Activated CD8-positive, alpha-beta memory T cell treated with anti-CD3 and anti-CD28 coated beads for 1 hour (primary cell): ENCODE data around the gene RXRA.

ENCODE experiments used
- DNase-seq, 2 donors: peaks; one replicate each; pipeline ENCODE4 v3.0.0-alpha.2; 2020; ENCODE audit warnings: low read depth in 1 of 2; ENCODE audit errors: extremely low read depth in 1 of 2

Gene RXRA

GRCh38 chr9:134411440-134412297, 85.4 kb downstream of the RXRA start:
- no peak for DNase-seq

DNA sequence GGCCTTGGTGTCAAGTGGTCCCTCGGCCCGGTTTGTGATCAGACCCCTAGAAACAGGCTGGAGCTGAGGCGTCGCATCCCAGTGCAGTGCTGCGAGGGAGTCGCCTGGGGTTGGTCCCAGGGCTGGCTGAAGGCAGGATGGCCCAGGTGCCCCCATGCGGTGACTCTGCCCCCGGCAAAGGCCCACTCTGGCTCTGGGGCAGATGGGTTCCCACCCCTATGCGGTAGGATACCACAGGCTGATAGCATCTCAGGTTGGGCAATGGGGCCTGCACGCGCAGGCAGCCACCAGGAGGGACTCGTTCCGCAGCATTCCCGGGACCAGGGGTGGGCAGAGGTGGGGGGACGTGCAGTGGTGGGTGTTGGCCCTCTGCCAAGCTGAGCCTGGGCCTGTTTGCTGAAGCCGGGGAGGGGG, 86.0 kb downstream of the RXRA start:
- DNase-seq = no peak

GRCh38 chr9:134413112-134413715, 87.0 kb downstream of the RXRA start:
- no peak for DNase-seq

GRCh38 chr9:134413890-134414623, 87.8 kb downstream of the RXRA start:
- DNase-seq = no peak

GRCh38 chr9:134414900-134415425, 88.7 kb downstream of the RXRA start:
- no peak for DNase-seq

- DNase-seq = no peak
These were observed 90.2 kb downstream of the RXRA start for GRCh38 chr9:134416385-134417015.

GRCh38 chr9:134418354-134418753, 92.1 kb downstream of the RXRA start:
- DNase-seq = no peak

GRCh38 chr9:134419000-134419683, 92.9 kb downstream of the RXRA start:
- DNase-seq = no peak

DNA sequence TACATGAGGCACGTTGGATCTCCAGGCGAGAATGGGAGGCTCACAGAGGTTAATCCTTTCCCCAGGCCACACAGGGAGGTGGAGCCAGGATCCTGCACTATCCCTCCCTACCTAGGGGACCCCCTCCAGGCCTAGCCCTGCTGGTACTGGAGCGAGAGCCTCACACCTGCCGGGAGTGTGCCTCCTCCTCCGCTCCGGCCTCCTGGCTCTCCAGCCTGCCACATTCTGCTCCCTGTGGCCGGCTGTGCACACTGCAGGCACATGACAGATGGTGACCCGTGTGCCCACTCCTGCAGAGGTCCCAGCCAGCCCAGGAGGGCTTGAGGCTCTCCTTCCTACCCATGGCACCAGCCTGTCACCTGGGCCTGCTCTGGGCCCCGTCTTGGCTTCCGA, 93.4 kb downstream of the RXRA start:
- DNase-seq = no peak

- no peak for DNase-seq
These were observed 94.1 kb downstream of the RXRA start for GRCh38 chr9:134420281-134420845.

DNA sequence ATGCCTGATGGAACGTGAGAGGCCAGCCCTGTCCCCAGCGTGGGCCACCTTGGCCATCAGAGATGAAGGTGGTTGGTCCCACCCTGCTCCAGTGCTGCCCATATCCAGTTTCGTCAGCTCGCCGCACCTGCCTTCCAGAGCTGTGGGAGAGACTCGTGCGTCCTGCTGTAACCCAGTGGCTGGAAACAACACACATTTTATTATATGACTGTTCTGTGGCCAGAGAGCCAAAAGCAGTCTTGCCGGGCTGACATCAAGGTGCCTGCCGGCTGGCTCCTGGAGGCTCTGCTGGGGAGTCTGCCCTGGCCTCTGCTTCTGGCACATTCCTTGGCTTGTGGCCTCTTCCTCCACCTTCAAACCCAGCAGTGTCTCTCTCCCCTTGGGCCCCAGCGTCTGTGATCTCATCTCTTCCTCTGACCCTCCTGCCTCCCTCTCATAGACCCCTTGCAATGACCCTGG, 94.7 kb downstream of the RXRA start:
- DNase-seq = no peak

DNA sequence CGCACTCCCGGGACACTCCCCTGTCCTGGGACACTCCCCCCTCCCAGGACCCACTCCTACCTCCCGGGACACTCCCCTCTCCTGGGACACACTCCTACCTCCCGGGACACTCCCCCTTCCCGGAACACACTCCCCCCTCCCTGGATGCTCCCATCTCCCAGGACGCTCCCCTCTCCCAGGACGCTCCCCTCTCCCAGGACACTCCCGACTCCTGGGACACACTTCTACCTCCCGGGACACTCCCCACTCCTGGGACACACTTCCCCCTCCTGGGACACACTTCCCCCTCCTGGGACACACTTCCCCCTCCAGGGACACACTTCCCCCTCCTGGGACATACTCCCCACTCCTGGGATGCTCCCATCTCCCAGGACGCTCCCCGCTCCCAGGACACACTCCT, 95.6 kb downstream of the RXRA start:
- DNase-seq = no peak

DNA sequence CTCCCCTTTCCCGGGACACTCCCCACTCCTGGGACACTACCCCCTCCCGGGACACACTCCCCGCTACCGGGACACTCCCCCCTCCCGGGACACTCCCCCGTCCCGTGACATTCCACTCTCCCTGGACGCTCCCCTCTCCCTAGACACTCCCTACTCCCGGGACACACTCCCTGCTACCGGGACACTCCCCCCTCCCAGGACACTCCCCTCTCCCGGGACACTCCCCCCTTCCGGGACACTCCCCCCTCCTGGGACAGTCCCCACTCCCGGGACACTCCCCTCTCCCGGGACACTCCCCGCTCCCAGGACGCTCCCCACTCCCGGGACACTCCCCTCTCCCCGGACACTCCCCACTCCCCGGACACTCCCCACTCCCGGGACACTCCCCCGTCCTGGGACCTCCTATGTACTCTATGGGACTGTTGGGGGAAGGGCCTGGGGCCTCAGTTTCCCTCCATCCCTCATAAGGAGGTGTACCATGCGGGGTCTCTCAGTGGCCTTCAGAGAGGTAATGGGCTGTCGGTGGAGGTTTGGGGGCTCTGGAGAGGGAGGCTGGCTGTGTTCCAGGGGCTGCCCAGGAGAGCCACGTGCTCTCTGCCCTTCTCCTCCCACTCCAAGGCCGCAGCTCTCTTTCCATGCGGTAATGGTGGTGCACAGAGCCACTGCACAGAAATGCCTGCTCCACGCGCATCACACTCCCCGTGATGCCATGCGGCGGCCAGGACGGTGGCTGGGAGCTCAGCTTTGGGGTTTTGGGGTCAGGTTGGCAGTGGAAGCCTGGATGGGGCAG, 96.2 kb downstream of the RXRA start:
- DNase-seq = no peak

DNA sequence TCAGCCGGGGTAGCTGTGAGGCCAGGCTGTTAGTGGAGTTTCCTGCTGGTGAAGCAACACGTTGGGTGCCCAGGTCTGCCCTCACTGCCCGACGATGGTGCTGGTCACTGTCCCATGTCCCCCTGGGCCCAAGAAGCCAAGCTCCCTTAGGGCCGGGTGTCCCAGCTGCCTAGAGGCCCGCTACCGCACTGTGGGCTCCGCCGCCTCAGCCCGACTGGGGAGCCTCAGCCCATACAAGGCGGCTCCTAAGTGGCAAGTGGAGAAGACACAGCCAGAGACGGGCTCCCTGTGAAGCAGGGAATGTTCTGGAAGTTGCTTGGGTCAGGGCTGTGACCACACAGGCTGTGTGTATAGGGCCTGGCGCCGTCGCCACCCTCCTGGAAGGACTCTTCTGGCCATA, 96.9 kb downstream of the RXRA start:
- no peak for DNase-seq

DNA sequence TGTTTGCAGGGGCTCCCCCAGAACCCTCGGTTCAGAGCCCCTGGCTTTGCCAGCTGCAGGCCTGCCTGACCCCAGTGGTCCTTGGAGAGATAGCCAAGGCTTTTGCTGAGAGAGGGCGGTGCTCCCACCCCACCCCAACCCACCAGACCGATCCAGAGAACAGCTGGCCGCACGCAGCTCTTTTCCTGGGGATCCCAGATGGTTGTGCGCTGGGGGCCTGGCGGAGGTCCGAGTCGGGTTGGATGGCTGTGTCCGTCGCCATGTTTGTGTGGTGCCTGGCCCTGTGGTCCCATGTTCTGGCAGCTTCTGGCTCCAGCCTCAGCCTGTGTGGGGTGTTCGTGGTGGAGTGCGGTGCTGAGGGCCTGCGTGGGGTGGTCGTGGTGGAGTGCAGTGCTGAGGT, 97.5 kb downstream of the RXRA start:
- no peak for DNase-seq

DNA sequence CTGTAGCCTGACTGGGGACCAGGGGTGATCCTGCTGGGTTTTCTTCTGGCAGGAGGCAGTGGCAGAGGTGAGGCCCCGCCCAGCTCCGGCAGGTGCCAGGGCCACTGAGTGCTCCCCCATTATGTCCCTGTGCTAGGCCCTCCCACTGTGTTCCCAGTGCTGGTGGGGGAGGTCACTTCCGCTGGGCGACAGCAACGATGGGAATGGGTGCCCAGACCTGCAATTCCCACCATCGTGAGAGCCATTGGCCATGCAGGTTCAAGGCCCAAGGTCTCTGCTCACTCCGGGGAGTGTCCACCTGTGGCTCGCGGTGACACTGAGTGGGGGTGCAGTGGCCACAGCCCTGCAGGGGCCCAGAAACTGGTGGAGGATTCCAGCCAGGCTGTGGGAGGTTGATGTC, 98.6 kb downstream of the RXRA start:
- DNase-seq = no peak

- no peak for DNase-seq
These were observed 99.1 kb downstream of the RXRA start for GRCh38 chr9:134425401-134425800.

- DNase-seq = no peak
These were observed 99.6 kb downstream of the RXRA start for GRCh38 chr9:134425812-134426211.

GRCh38 chr9:134426436-134426835, 100.2 kb downstream of the RXRA start:
- DNase-seq = no peak
